Measurements from ENCODE around the gene GPANK1.

The GPANK1 gene

DNA sequence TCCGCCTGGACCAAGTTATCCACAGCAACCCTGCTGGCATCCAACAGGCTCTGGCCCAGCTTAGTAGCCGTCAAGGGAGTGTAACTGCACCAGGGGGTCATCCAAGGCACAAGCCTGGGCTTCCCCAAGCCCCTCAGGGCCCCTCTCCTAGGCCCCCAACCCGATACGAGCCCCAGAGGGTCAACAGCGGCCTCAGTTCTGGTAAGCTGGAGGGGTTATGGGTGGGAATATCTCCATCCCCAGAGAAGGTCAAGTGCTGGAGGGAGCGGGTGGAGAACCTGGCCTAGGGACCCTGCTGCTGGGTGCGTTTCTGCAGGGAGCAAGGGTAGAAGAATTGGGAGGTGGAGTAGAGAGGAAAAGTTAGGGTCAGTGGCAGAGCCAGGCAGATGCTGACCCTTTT, 31.4 kb downstream of the GPANK1 start:
- no peak for DNase-seq (ENCODE audit: low read depth)
- TF ChIP-seq, protein P1, sequence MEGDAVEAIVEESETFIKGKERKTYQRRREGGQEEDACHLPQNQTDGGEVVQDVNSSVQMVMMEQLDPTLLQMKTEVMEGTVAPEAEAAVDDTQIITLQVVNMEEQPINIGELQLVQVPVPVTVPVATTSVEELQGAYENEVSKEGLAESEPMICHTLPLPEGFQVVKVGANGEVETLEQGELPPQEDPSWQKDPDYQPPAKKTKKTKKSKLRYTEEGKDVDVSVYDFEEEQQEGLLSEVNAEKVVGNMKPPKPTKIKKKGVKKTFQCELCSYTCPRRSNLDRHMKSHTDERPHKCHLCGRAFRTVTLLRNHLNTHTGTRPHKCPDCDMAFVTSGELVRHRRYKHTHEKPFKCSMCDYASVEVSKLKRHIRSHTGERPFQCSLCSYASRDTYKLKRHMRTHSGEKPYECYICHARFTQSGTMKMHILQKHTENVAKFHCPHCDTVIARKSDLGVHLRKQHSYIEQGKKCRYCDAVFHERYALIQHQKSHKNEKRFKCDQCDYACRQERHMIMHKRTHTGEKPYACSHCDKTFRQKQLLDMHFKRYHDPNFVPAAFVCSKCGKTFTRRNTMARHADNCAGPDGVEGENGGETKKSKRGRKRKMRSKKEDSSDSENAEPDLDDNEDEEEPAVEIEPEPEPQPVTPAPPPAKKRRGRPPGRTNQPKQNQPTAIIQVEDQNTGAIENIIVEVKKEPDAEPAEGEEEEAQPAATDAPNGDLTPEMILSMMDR (IDR thresholded peaks at IDR 0.05; ENCODE audit: low read length, missing control alignments), result no peak
- H3K4me3 ChIP-seq (replicated peaks; ENCODE audit: low read depth, low read length), result no peak overlapping the region

DNA sequence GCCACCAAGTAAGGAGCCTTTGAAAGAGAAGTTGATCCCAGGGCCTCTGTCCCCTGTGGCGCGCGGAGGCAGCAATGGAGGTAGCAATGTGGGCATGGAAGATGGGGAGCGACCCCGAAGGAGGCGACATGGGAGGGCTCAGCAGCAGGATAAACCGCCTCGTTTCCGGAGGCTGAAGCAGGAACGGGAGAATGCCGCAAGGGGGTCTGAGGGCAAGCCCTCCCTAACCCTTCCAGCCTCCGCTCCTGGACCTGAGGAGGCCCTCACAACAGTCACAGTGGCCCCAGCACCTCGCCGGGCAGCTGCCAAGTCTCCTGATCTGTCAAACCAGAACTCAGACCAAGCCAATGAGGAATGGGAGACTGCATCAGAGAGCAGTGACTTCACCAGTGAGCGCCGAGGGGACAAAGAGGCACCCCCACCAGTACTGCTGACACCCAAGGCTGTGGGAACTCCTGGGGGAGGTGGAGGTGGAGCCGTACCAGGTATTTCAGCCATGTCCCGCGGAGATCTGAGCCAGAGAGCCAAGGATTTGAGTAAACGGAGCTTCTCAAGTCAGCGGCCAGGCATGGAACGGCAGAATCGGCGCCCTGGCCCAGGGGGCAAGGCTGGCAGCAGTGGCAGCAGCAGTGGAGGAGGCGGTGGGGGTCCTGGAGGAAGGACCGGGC, 32.4 kb downstream of the GPANK1 start:
- no peak for DNase-seq (ENCODE audit: low read depth)
- H3K4me3 ChIP-seq (replicated peaks; ENCODE audit: low read depth, low read length), result no peak overlapping the region
- TF ChIP-seq, protein P1 (IDR thresholded peaks at IDR 0.05; ENCODE audit: low read length, missing control alignments), result no peak

DNA sequence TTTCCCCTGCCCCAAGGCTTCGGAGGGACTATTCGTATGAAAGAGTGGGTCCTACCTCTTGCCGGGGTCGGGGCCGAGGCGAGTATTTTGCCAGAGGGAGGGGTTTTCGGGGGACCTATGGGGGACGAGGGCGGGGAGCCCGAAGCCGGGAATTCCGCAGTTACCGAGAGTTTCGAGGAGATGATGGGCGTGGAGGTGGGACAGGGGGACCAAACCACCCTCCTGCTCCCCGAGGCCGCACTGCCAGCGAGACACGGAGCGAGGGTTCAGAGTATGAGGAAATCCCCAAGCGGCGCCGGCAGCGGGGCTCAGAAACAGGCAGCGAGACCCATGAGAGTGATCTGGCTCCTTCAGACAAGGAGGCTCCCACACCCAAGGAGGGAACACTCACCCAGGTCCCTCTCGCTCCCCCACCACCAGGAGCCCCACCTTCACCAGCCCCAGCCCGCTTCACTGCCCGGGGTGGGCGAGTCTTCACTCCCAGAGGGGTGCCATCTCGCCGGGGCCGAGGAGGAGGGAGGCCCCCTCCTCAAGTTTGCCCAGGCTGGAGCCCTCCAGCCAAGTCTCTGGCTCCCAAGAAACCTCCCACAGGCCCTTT, 33.0 kb downstream of the GPANK1 start:
- TF ChIP-seq, protein P1 (IDR thresholded peaks at IDR 0.05; ENCODE audit: low read length, missing control alignments), result no peak
- H3K4me3 ChIP-seq (replicated peaks; ENCODE audit: low read depth, low read length), result no peak overlapping the region

DNA sequence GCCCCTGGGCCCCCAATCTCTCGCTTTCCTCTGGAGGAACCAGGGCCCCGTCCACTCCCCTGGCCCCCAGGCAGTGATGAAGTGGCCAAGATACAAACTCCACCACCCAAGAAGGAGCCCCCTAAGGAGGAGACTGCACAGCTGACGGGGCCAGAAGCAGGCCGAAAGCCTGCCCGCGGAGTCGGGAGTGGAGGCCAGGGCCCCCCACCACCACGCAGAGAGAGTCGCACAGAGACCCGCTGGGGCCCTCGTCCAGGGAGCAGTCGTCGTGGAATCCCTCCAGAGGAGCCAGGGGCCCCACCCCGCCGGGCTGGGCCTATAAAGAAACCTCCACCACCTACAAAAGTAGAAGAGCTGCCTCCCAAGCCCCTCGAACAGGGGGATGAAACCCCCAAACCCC, 33.6 kb downstream of the GPANK1 start:
- no peak overlapping the region for H3K4me3 ChIP-seq (replicated peaks; ENCODE audit: low read depth, low read length)
- TF ChIP-seq, protein P1 (IDR thresholded peaks at IDR 0.05; ENCODE audit: low read length, missing control alignments), result no peak
- no peak for DNase-seq (ENCODE audit: low read depth)

More for the DNA sequence above, 33.0 kb downstream of the GPANK1 start:
- no peak for DNase-seq (ENCODE audit: low read depth)

DNA sequence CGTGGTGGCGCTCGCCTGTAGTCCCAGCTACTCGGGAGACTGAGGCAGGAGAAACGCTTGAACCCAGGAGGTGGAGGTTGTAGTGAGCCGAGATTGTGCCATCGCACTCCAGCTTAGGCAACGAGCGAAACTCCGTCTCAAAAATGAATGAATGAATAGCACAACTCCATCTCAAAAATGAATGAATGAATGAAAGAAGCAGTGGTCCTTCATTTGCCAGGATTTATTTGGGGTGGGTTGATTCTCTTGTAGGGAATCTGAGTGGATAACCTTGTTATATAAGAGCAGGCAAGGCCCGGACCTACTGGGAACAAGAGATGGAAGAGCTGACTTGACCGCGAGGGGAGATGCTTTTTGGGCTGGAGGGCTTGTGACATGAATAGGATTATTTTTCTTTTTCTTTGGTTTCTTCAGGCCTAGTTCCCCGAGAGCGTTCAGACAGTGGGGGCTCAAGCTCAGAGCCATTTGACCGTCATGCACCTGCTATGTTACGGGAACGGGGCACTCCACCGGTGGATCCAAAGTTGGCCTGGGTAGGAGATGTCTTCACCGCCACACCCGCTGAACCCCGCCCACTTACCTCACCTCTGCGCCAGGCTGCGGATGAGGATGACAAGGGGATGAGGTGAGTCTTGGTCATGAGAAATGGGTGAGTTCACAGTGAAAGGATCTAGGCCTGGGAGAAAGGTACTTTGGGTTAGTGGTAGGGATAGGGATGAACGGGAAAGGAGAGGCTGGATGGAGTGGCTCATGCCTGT, 34.4 kb downstream of the GPANK1 start:
- no peak for DNase-seq (ENCODE audit: low read depth)
- TF ChIP-seq, protein P1 (IDR thresholded peaks at IDR 0.05; ENCODE audit: low read length, missing control alignments), result no peak
- H3K4me3 ChIP-seq (replicated peaks; ENCODE audit: low read depth, low read length), result no peak overlapping the region

DNA sequence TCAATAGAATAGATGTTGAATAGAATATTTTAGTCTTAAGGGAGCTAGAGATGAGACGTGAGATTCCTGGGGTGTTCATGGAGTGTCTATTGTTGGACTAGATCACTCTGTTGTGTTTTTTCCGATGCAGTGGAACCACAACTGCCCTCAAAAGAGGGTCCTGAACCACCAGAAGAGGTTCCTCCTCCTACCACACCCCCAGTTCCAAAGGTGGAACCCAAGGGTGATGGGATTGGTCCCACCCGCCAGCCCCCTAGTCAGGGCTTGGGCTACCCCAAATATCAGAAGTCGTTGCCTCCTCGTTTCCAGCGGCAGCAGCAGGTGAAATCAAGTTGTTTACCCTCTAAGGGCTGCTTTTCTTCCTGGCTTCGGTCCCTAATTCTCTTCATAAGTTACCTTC, 35.8 kb downstream of the GPANK1 start:
- TF ChIP-seq, protein P1 (IDR thresholded peaks at IDR 0.05; ENCODE audit: low read length, missing control alignments), result no peak
- no peak overlapping the region for H3K4me3 ChIP-seq (replicated peaks; ENCODE audit: low read depth, low read length)
- DNase-seq (ENCODE audit: low read depth), result no peak

Measured in fibroblast of pulmonary artery (primary cell).